SK-N-DZ (cell line): ENCODE measurements around the gene HAPLN1.
A peak's percentile ranks its signal among the peaks of the same experiment; 100 is the strongest.

Source experiments
- DNase-seq: peaks from one replicate; pipeline ENCODE4 v3.0.0-alpha.2; 2015; ENCODE audit warnings: low spot score
- small RNA-seq, 2 experiments: library from RNA; depleted of rRNA; stranded (forward); fragments of <200 nt; gene quantifications; one replicate each; pipeline ENCODE3, GENCODE V24; 2014

Gene HAPLN1

DNA sequence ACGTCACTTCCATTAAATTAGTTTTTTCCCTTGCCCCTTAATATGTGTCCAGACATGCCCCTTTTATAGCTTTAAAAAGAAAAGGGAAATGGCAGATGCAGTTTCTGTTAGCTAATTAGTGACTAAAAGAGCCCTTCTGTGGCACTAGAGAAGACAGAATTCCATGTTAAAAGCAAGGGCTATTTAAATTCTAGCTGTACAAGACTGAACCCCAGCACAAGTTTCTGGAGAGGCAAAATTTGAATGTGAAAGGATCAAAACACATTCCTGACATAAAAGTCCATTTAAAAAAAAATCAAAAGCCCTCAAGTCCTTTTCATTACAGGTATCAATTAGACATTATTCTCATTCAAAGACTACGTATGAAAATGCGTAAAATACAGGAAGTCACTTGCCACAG, 78.7 kb downstream of the HAPLN1 start:
- no peak for DNase-seq

DNA sequence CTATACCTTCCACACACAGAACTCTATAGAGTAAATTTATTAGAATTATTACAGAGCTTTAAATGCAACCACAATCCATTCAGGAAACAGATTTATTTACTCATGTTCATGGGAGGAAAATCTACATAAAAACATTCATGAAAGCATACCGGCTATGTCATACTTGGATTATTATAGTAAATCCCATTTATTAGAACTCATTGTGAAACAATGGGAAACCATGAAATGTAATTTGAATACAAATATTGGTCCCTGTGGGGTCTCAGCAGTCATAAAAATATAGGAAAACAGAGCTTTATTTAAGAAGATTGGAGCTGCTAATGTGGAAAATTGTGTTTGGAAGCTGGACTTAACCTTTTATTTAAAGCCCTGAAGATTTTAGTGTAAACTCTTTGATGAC, 80.7 kb downstream of the HAPLN1 start:
- no peak for DNase-seq

DNA sequence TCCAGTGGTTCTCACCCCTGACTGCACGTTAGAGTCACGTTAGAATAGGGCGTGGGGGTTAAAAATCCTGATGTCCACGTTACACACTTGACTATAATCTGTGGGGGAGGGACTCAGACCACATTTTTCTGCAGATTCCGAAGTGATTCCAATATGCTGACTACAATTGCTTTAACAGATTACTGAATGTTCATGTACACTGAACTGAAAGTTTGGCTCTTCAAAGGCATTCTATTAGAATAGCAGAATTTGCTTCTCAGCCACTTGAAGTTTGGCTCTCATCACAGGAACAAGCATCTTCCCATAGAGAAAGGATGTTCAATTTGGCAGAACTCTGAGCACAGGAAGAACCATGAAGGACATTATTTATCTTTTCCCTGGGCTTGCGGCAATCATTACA, 84.5 kb downstream of the HAPLN1 start:
- DNase-seq = no peak

DNA sequence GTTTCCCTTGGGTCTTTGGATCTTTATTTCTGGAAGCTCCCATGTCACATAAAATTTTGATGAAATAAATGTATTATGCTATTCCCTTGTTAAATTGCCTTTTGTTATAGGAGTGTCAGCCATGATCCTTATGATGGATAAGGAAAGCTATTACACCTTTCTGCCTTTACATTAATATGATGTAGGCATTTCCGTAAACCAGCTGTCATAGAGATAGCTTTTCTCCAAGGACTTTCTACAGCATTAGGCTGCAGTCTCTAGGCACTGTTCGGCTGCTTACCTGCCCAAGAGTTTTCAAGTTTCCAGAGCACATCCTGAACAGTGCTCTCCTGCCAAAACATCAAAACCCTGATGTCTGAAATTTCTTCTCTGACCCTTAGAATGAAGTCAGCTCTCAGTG, 87.4 kb downstream of the HAPLN1 start:
- no peak for DNase-seq

DNA sequence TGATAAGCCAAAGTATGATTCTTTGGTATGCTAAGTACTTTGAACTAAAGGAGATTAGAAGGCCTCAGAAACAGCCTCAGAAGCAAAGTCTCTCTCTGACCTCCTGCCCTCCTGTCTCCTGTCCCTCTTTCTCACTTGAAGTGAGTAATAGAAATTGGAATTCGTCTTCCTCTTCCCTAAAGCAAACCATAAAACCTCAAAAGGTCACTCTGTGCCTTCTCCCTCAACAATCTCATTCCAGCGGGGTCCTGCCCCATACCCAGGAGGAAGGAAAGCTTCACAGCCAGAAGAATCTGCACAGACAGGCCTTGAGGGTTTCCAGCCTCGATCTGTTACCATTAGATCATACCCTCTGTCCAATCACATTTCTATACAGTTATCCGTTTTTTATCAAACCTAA, 87.8 kb downstream of the HAPLN1 start:
- no peak for DNase-seq

DNA sequence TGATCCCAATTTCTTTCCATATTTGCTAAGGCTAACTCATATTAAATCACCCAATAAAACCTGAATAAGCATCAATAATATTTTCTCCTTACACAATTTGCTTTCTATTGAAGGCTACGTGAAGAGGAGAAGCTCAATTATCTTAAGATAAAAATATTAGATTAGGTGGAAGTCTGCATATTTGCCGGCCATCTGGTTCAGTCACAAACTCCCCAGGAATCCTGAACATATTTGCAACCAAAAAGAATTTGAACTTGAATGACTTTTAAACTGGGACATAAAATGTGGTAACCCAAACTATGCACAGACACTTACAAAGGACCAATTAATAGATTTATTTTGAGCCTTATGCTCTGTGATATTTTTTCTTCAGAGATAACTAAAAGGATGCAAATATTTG, 92.3 kb downstream of the HAPLN1 start:
- no peak for DNase-seq

DNA sequence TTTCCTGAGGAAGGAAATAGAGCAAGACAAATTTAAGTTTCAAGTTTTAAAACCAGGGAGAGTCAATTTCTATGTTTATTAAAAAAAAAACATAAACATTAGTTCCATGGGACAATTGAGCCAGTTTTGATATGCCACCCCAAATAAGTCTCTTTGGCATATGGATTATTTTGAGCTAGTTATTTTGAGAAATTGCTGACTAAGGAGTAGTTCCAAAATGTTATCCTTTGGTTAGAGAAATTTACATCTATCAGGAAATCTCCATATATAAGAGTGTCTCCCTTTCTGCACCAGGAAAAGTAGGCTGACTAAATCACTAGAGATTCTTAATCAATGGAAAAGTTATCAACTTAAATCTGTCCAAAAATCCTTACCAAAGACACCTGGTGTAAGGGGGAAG, 105.8 kb downstream of the HAPLN1 start:
- DNase-seq = no peak

DNA sequence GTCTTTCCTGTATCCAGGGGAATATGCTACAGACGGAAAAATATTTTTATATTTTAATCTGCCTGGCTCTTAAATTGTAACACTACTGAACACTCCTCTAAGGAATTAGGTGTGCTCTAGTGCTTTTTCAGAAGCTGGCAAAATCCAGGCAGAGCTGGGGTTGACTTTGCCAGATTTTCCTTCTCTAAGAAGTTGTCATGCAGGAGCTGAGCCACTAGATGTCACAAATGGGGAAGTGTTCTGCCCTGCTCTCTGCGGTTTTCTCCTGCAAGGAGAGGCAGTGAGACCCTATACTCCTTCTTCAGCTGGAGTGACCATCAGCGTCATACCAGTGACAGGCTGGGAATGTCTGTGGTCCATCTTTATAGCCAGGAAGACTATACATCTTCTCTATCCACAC, 112.5 kb downstream of the HAPLN1 start:
- peak; percentile 64 for DNase-seq

DNA sequence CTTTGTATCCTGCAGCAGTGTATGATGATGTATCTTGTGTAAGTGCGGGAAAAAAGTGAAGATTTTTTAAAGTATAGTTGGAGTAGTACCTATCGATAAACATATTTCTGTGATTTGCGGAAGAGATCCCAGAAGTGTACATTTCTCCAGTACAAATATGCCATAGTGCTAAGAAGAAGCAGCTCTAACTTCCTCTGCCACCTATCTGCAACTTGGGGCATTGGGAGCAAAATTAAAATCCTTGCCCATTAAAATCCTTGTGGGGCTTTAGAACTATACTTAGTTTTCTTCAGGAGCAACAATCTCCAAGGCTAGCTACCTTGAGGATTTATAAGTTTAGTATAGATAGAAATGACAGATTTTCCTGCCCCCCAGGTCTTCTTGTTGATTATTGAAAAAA, 125.4 kb downstream of the HAPLN1 start:
- DNase-seq = no peak

DNA sequence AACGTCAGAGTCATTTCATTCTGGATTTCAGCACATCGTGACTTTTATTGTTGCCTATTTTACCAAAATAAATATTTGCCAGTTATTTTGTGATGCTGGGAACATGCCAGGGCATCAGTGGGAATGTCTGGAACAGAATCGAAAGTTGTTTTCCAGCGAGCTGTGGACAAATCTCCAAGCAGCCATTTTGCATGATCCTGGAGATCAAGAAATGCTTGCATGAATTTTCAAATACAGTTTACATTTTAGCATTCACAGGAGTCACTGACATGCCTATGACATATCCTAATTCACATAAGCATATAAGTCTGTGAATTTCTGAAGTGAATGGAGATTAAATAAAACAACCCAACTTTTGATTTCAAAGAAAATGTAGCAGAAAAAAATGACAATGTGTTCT, 129.7 kb downstream of the HAPLN1 start:
- DNase-seq = no peak

DNA sequence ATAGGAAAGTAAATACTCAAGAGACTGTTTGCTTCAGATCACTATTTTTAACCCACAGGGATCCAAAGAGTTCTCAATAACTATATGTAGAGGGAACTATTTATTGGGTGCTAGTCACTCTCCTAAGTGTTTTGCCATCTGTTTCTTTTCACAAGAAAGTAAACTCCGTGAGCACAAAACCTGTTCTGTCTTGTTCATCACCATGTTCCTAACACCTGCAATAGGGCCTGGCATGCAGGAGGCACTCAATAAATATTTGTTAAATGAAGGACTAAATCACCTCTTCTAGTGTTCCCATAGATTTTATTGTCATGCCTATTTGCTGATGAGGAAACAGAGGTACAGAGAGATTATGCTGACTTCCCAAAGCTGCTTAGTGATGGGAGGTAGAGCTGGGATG, 130.9 kb downstream of the HAPLN1 start:
- no peak for DNase-seq

Small RNAs within 50 kb of the gene (small RNA-seq; reads per million reads assigned to genes)
- 0 reads per million in 2 experiments for gene RN7SKP295
- 0 reads per million in 2 experiments for gene RNU6-620P
